ENCODE measurements around the gene RPL3. TPM values are rescaled to one million over a fixed set of nuclear protein-coding genes. Genes with fewer than 3 reads are reported as not detected.
A peak's percentile ranks its signal among the peaks of the same experiment; 100 is the strongest.

RPL3 gene
- total RNA-seq, 1 experiment from 2014 or later, result 3,475 TPM

GRCh38 chr22:39365492-39365780 lies 46.0 kb upstream of the RPL3 start:
- no peaks in the 10 kb centered on the region for H3K9me3 Mint-ChIP-seq (ENCODE audit: unreplicated experiment)
- DNase-seq (ENCODE audit: unreplicated experiment), result no peak
- intact Hi-C loops (cut with micrococcal nuclease), result no loop called here
- H3K36me3 Mint-ChIP-seq (ENCODE audit: insufficient read depth, unreplicated experiment), result no peaks in the 10 kb centered on the region
- H3K4me3 Mint-ChIP-seq (ENCODE audit: unreplicated experiment), result no peak overlapping the region
- H3K27me3 Mint-ChIP-seq (ENCODE audit: insufficient read depth, unreplicated experiment), result peaks cover 16% of the 10 kb centered on the region
- CTCF ChIA-PET, result interaction anchor here (0.7 to 1.4 kb wide), 2 partner anchors 43 to 159 kb away, joined by 3 read pairs; no protein-coding TSS in a partner anchor
- BruUV-seq (replicated peaks), result no TSS peak
- POLR2A ChIA-PET, result no interaction called here
- H3K4me1 Mint-ChIP-seq (ENCODE audit: insufficient read depth, unreplicated experiment), result peaks cover 8% of the 10 kb centered on the region
- H3K27ac Mint-ChIP-seq (ENCODE audit: low read depth, unreplicated experiment), result no peak overlapping the region
- no peak for TF ChIP-seq CTCF (IDR thresholded peaks at IDR 0.05; ENCODE audit: unreplicated experiment)

- Mint-ChIP-seq H3K4me1 (ENCODE audit: insufficient read depth, unreplicated experiment) (peaks cover 9% of the 10 kb centered on the region), H3K36me3 (ENCODE audit: insufficient read depth, unreplicated experiment) (no peaks in the 10 kb centered on the region), H3K9me3 (ENCODE audit: unreplicated experiment) (no peaks in the 10 kb centered on the region), H3K27ac (ENCODE audit: low read depth, unreplicated experiment) (no peak overlapping the region), H3K4me3 (ENCODE audit: unreplicated experiment) (no peak overlapping the region), H3K27me3 (ENCODE audit: insufficient read depth, unreplicated experiment) (peaks cover 16% of the 10 kb centered on the region)
- intact Hi-C loops (cut with micrococcal nuclease), result no loop called here
- DNase-seq (ENCODE audit: unreplicated experiment), result no peak
- CTCF ChIA-PET, result interaction anchor here (0.6 to 1.4 kb wide), 4 partner anchors 11 to 353 kb away, joined by 3 read pairs; no protein-coding TSS in a partner anchor
- BruUV-seq (replicated peaks), result no TSS peak
- TF ChIP-seq CTCF (IDR thresholded peaks at IDR 0.05; ENCODE audit: unreplicated experiment), result peak; percentile 6
- POLR2A ChIA-PET, result interaction anchor here (0.5 kb wide), 1 partner anchor 1791 kb away, joined by 3 read pairs; no protein-coding TSS in a partner anchor
Observed at GRCh38 chr22:39364714-39365491, 45.5 kb upstream of the RPL3 start.

- Mint-ChIP-seq H3K4me1 (ENCODE audit: insufficient read depth, unreplicated experiment) (peaks cover 9% of the 10 kb centered on the region), H3K27me3 (ENCODE audit: insufficient read depth, unreplicated experiment) (peaks cover 16% of the 10 kb centered on the region), H3K9me3 (ENCODE audit: unreplicated experiment) (no peaks in the 10 kb centered on the region), H3K27ac (ENCODE audit: low read depth, unreplicated experiment) (no peak overlapping the region), H3K4me3 (ENCODE audit: unreplicated experiment) (no peak overlapping the region), H3K36me3 (ENCODE audit: insufficient read depth, unreplicated experiment) (no peaks in the 10 kb centered on the region)
- no TSS peak for BruUV-seq (replicated peaks)
- CTCF ChIA-PET, result interaction anchor here (0.6 to 0.8 kb wide), 2 partner anchors 21 to 354 kb away, joined by 3 to 4 read pairs; no protein-coding TSS in a partner anchor
- no peak for TF ChIP-seq CTCF (IDR thresholded peaks at IDR 0.05; ENCODE audit: unreplicated experiment)
- DNase-seq (ENCODE audit: unreplicated experiment), result no peak
- intact Hi-C loops (cut with micrococcal nuclease), result no loop called here
- POLR2A ChIA-PET, result interaction anchor here (0.9 kb wide), 1 partner anchor 29 kb away, joined by 3 read pairs; no protein-coding TSS in a partner anchor
Observed at GRCh38 chr22:39363751-39364515, 44.5 kb upstream of the RPL3 start.

GRCh38 chr22:39362932-39363331 lies 43.5 kb upstream of the RPL3 start:
- Mint-ChIP-seq H3K27me3 (ENCODE audit: insufficient read depth, unreplicated experiment) (peaks cover 16% of the 10 kb centered on the region), H3K9me3 (ENCODE audit: unreplicated experiment) (no peaks in the 10 kb centered on the region), H3K4me1 (ENCODE audit: insufficient read depth, unreplicated experiment) (peaks cover 9% of the 10 kb centered on the region), H3K27ac (ENCODE audit: low read depth, unreplicated experiment) (no peak overlapping the region), H3K36me3 (ENCODE audit: insufficient read depth, unreplicated experiment) (no peaks in the 10 kb centered on the region), H3K4me3 (ENCODE audit: unreplicated experiment) (no peak overlapping the region)
- TF ChIP-seq CTCF (IDR thresholded peaks at IDR 0.05; ENCODE audit: unreplicated experiment), result no peak
- CTCF ChIA-PET, result no interaction called here
- intact Hi-C loops (cut with micrococcal nuclease), result no loop called here
- DNase-seq (ENCODE audit: unreplicated experiment), result no peak
- POLR2A ChIA-PET, result interaction anchor here (0.6 kb wide), 1 partner anchor 58 kb away, joined by 3 read pairs; no protein-coding TSS in a partner anchor
- BruUV-seq (replicated peaks), result no TSS peak

Data from MCF 10A (cell line).